SK-N-MC (cell line): ENCODE measurements around the gene WDR82.
A peak's percentile ranks its signal among the peaks of the same experiment; 100 is the strongest.

Experiments
- DNase-seq: peaks from one replicate; pipeline ENCODE4 v3.0.0-alpha.2; 2011; ENCODE audit warnings: low read depth, low spot score
- H3K27ac ChIP-seq: fragments of 200-600 bp; sonication (generic); 2 replicates; pipeline ENCODE4 v1.5.1; 2016; ENCODE audit warnings: mixed run types
- H3K36me3 ChIP-seq: fragments of 200-600 bp; sonication (generic); 2 replicates; pipeline ENCODE4 v1.6.1; 2017; ENCODE audit warnings: antibody characterized with exemption, low read length, mixed read lengths; ENCODE audit not compliant: insufficient read depth
- H3K4me3 ChIP-seq: fragments of 200-600 bp; sonication (generic); 2 replicates; pipeline ENCODE4 v1.5.1; 2016
- H3K9ac ChIP-seq: fragments of 200-600 bp; sonication (generic); 2 replicates; pipeline ENCODE4 v1.8.0; 2017; ENCODE audit warnings: mixed run types, mixed read lengths; ENCODE audit not compliant: insufficient read length
- H3K9me3 ChIP-seq: fragments of 200-600 bp; sonication (generic); 2 replicates; pipeline ENCODE4 v1.6.1; 2017; ENCODE audit warnings: low read depth, mild to moderate bottlenecking, antibody characterized with exemption, low read length, moderate library complexity, mixed read lengths
- EZH2 ChIP-seq: fragments of 200-600 bp; sonication (generic); IDR thresholded peaks from one replicate; pipeline ENCODE4 v1.6.1; 2017; ENCODE audit warnings: antibody characterized with exemption
- FOXP2 ChIP-seq: optimal IDR thresholded peaks from 2 replicates; pipeline ENCODE3; 2011; ENCODE audit warnings: mild to moderate bottlenecking, moderate library complexity; ENCODE audit not compliant: insufficient read depth; ENCODE audit errors: extremely low read length, control extremely low read depth
- POLR2AphosphoS5 ChIP-seq: IDR thresholded peaks from 2 replicates; pipeline ENCODE4 v1.6.1; 2012; ENCODE audit warnings: mild to moderate bottlenecking, low read depth, low read length, borderline replicate concordance

The WDR82 gene

DNA sequence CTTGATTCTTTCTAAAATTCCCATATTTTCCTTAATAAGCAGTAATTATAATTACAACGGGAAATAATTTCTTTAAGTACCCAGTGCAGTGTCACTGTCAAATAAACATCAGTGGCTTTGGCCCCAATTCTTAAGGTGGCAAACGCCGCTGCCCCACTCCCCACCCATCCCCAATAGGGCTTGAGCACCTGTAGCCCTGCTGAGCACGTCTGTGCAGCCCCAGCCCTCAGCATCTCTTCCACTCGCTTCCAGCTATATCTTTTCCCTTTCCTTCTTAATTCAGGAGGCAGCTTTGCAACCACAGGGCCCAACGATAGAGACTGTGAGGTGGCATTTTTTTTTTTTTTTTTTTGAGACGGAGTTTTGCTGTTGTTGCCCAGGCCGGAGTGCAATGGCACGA, 23.8 kb downstream of the WDR82 start:
- H3K4me3 ChIP-seq: no peak overlapping the region
- peaks cover 51% of the 10 kb centered on the region for H3K36me3 ChIP-seq
- no peak overlapping the region for H3K9ac ChIP-seq
- no peaks in the 10 kb centered on the region for H3K9me3 ChIP-seq
- H3K27ac ChIP-seq: no peak overlapping the region
- no peak for DNase-seq
- TF ChIP-seq FOXP2 (no peak), POLR2AphosphoS5 (no peak), EZH2 (no peak)

DNA sequence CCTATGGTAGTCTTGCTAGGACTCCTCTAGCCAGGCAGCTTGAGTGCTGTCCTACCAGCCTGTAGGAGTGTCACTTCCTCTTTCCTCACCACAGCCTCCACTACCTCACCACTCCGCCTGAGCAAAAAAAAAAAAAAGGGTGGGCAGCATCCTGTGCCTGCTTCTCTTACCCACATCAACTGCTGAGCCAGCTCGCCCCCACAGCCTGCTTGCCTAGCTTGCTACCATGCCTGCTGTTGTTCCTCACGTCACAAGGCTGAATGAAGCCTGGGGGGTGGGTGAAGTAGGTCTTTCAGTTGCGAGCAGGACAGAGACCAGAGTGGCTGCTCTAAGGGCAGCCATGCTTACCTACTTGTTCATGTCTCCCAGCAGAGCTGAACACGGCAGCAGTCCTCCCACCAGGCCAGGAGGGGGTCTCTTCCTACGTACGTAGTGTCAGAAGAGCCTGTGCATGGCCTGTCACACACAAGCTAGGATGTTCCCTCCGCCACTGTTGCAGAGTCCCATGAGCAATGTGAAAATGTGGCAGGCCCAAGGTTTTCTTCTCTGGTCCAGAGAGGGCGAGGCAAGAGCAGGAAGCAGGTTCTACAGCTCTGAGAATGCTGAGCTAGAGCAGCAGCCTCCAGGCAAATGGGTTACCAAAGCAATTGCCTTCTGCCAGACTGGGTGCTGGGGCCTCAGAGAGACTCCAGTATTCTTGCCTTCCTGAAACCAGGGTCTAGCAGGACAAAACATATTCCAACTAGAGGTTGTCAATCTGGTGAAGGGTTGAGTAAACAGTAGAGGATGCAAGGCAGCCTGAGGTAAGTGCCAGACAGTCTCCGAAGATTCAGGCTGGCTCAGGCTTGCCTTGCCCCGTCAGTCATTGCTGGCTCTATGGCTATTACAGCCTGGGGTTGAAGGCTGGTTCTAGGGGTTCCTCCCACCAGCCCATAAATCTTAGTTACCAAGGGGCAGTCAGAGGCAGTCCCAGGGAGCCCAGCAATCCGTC, 24.8 kb downstream of the WDR82 start:
- H3K36me3 ChIP-seq: peaks cover 41% of the 10 kb centered on the region
- no peak for TF ChIP-seq FOXP2
- 0 out of 2 replicates have a peak, but pooled peaks have one; percentile 13 for TF ChIP-seq POLR2AphosphoS5
- no peak for TF ChIP-seq EZH2
- no peak overlapping the region for H3K4me3 ChIP-seq
- H3K9ac ChIP-seq: no peak overlapping the region
- DNase-seq: no peak
- no peaks in the 10 kb centered on the region for H3K9me3 ChIP-seq
- H3K27ac ChIP-seq: no peak overlapping the region

DNA sequence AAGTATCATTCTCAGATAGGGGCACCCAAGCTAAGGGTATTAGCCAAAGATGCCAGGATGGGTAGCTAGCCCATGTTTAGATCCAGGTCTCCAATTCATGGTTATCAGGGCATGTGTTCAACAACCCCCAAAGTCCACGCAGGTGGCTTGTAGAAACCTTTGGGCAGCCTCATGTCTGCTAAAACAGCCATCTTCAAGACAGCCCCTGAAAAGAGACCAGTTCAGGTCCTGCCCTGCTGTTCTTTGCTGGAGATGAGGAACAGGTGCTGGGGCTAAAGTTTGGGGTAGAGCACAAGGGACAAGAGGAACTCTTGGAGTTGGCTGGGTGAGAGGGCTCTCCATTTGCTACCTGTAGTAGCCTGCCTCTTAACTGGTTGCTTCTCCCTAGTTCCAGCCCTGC, 28.3 kb downstream of the WDR82 start:
- no peak overlapping the region for H3K4me3 ChIP-seq
- no peak for TF ChIP-seq POLR2AphosphoS5
- TF ChIP-seq FOXP2: no peak
- TF ChIP-seq EZH2: no peak
- DNase-seq: no peak
- no peak overlapping the region for H3K27ac ChIP-seq
- H3K36me3 ChIP-seq: peaks cover 10% of the 10 kb centered on the region; the same call in 1 of the 2 replicates
- no peaks in the 10 kb centered on the region for H3K9me3 ChIP-seq
- H3K9ac ChIP-seq: no peak overlapping the region

DNA sequence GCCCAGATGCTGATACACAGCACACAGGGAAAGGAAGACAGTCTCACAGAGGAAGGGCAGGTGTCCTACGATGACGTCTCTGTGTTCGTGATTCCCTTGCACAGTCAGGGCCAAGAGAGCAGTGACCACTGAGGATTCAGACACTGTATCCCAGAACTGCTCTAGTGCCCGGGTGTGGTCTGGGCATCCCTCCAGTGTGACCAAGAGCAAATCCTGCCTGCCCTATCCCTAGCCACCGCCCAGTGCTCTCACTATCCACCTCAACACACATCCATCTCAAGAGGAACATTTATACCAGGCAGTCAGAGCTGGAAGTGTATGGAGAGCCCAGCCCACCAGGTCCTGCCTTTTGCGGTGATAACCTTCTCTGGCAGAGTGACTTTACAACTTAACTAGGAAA, 28.8 kb downstream of the WDR82 start:
- Histone ChIP-seq H3K27ac (no peak overlapping the region), H3K36me3 (peaks cover 10% of the 10 kb centered on the region; the same call in 1 of the 2 replicates), H3K4me3 (no peak overlapping the region), H3K9me3 (no peaks in the 10 kb centered on the region), H3K9ac (no peak overlapping the region)
- DNase-seq: no peak
- TF ChIP-seq POLR2AphosphoS5 (no peak), EZH2 (no peak), FOXP2 (no peak)

- peaks cover 5% of the 10 kb centered on the region; the same call in 1 of the 2 replicates for H3K36me3 ChIP-seq
- DNase-seq: no peak
- H3K4me3 ChIP-seq: no peak overlapping the region
- H3K27ac ChIP-seq: no peak overlapping the region
- no peaks in the 10 kb centered on the region for H3K9me3 ChIP-seq
- no peak overlapping the region for H3K9ac ChIP-seq
- TF ChIP-seq EZH2: no peak
- no peak for TF ChIP-seq FOXP2
- TF ChIP-seq POLR2AphosphoS5: 0 out of 2 replicates have a peak, but pooled peaks have one; percentile 9
Observed at GRCh38 chr3:52248816-52249547, 29.5 kb downstream of the WDR82 start.

- no peak overlapping the region for H3K9ac ChIP-seq
- no peaks in the 10 kb centered on the region for H3K9me3 ChIP-seq
- no peaks in the 10 kb centered on the region; the same call in 1 of the 2 replicates for H3K36me3 ChIP-seq
- H3K27ac ChIP-seq: no peak overlapping the region
- no peak for DNase-seq
- TF ChIP-seq FOXP2 (no peak), POLR2AphosphoS5 (no peak), EZH2 (no peak)
- no peak overlapping the region for H3K4me3 ChIP-seq
Observed at GRCh38 chr3:52248165-52248541, 30.3 kb downstream of the WDR82 start.

- no peak overlapping the region for H3K9ac ChIP-seq
- H3K9me3 ChIP-seq: no peaks in the 10 kb centered on the region
- H3K4me3 ChIP-seq: no peak overlapping the region
- DNase-seq: no peak
- no peak for TF ChIP-seq POLR2AphosphoS5
- H3K27ac ChIP-seq: no peak overlapping the region
- no peaks in the 10 kb centered on the region for H3K36me3 ChIP-seq
Observed at GRCh38 chr3:52247409-52248164, 30.9 kb downstream of the WDR82 start.
